ENCODE data around the gene EIF4G1. TPM values are rescaled to one million over a fixed set of nuclear protein-coding genes. Genes with fewer than 3 reads are reported as not detected.

Gene EIF4G1
- total RNA-seq, 1 donor from 2014 or later, result 341 TPM

DNA sequence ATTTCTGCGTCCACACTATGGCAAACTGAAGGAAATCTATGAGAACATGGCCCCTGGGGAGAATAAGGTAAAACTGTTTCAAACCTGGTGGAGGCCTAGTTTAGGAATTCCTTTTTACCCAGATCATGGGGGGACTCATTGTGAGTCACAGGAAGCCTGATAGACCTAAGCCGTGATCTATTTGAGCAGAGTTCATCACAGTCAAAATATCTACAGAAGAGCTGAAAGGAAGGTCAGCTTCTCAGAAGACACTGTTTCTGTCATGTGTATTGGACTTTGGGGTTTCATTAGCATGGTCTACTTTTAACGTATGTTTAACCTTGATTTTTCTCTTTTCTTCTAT is 14.1 kb upstream of the EIF4G1 start:
- DNase-seq (ENCODE audit: low spot score) (no peak), ATAC-seq (no peak)

DNA sequence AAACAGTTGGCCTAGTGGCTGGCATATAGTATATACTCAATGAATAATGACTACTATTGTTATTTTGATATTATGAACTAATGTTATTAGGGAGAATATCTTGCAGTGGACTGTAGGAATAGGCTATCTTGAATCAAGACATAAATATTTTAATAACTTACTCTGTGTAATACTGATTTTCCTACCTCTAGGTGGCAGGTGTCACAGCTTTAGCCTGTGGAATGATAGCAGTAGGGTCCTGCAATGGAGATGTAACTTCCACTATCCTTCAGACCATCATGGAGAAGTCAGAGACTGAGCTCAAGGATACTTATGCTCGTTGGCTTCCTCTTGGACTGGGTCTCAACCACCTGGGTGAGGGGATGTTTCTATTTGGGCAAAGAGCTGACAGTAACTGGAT is 8.8 kb upstream of the EIF4G1 start:
- DNase-seq (ENCODE audit: low spot score), result no peak
- peak; percentile 62 for ATAC-seq

GRCh38 chr3:184306341-184306972 is 7.9 kb upstream of the EIF4G1 start:
- DNase-seq (ENCODE audit: low spot score), result no peak
- no peak for ATAC-seq

DNA sequence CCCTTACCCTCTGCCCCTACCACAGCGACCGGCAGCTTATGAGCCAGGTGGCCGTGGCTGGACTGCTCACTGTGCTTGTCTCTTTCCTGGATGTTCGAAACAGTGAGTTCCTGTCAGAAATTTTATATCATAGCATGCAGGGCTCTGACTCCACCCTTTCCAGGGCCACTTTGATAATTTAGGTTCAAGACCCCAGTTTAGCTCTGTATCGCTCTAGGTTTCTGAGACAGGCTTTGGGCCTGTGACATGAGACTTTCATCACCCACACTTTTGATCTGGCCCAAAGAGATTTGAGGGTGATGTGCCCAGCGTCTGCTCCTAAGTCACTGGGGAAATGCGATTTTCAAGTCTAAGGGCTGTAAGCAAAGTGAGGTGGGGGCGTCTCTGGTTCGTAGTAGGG is 6.5 kb upstream of the EIF4G1 start:
- ATAC-seq (no peak), DNase-seq (ENCODE audit: low spot score) (no peak)

DNA sequence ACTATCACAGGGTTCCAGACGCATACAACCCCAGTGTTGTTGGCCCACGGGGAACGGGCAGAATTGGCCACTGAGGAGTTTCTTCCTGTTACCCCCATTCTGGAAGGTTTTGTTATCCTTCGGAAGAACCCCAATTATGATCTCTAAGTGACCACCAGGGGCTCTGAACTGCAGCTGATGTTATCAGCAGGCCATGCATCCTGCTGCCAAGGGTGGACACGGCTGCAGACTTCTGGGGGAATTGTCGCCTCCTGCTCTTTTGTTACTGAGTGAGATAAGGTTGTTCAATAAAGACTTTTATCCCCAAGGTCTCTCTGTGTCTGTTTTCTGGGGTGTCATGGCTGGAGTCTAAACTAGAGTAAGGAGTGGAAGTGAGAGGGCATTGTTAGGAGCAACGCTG is 5.7 kb upstream of the EIF4G1 start:
- DNase-seq (ENCODE audit: low spot score) (no peak), ATAC-seq (no peak)

- no peak for DNase-seq (ENCODE audit: low spot score)
- ATAC-seq, result no peak
These were observed 2.8 kb upstream of the EIF4G1 start for GRCh38 chr3:184311633-184312032.

- DNase-seq (ENCODE audit: low spot score), result peak; percentile 91
- peak; percentile 72 for ATAC-seq
These were observed 515 bp downstream of the EIF4G1 start for GRCh38 chr3:184314700-184315542.

- ATAC-seq (peak; percentile 1), DNase-seq (ENCODE audit: low spot score) (no peak)
These were observed 1.1 kb downstream of the EIF4G1 start for GRCh38 chr3:184315543-184315867.

GRCh38 chr3:184315871-184316661 is 1.7 kb downstream of the EIF4G1 start:
- ATAC-seq, result peak; percentile 47
- peak; percentile 70 for DNase-seq (ENCODE audit: low spot score)

DNA sequence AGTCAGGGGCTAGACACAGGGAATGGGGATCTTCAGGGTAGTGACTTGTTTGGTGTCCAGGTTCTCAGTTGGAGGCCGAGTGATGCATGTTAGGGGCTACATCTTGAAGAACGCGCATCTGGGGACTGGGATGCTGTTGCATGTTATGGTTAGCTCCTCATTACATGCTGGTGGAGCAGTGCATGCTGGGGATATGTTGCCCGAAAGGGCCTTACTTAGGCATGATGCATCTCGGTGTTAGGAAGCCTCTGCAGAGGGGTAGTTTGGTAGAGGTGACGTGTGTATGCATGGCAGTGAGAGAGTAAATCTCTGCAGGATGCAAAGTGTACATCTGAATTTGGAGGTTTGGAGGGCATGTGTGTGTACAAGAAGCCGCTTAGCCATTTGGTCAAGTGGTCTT is 2.4 kb downstream of the EIF4G1 start:
- ATAC-seq (no peak), DNase-seq (ENCODE audit: low spot score) (no peak)

- ATAC-seq, result no peak
- DNase-seq (ENCODE audit: low spot score), result no peak
These were observed 2.8 kb downstream of the EIF4G1 start for GRCh38 chr3:184317201-184317600.

DNA sequence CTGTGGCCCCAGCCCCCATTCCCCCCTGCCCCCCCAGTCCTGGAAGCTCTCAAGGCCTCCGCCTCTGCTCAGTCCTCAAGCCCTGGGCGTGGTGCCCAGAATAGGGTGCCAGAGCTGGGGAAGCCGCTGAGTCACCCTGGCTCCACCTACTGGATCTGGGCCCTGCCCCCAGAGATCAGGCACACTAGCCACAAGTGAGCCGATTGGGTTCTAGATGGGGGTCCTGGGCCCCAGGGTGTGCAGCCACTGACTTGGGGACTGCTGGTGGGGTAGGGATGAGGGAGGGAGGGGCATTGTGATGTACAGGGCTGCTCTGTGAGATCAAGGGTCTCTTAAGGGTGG is 5.7 kb downstream of the EIF4G1 start:
- peak; percentile 74 for ATAC-seq
- peak; percentile 98 for DNase-seq (ENCODE audit: low spot score)

DNA sequence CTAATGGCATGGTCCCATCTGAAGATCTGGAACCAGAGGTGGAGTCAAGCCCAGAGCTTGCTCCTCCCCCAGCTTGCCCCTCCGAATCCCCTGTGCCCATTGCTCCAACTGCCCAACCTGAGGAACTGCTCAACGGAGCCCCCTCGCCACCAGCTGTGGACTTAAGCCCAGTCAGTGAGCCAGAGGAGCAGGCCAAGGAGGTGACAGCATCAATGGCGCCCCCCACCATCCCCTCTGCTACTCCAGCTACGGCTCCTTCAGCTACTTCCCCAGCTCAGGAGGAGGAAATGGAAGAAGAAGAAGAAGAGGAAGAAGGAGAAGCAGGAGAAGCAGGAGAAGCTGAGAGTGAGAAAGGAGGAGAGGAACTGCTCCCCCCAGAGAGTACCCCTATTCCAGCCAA is 7.3 kb downstream of the EIF4G1 start:
- DNase-seq (ENCODE audit: low spot score) (no peak), ATAC-seq (no peak)

- peak; percentile 54 for ATAC-seq
- peak; percentile 79 for DNase-seq (ENCODE audit: low spot score)
These were observed 8.5 kb downstream of the EIF4G1 start for GRCh38 chr3:184322731-184323487.

GRCh38 chr3:184323696-184324095 is 9.3 kb downstream of the EIF4G1 start:
- DNase-seq (ENCODE audit: low spot score), result no peak
- no peak for ATAC-seq

DNA sequence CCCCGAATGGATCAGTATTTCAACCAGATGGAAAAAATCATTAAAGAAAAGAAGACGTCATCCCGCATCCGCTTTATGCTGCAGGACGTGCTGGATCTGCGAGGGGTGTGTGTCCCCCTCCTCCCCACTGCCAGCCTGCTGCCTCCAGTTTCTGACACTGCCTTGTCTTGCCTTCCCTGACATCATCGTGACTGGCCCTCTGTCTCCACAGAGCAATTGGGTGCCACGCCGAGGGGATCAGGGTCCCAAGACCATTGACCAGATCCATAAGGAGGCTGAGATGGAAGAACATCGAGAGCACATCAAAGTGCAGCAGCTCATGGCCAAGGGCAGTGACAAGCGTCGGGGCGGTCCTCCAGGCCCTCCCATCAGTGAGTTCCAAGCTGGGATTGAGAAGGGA is 10.9 kb downstream of the EIF4G1 start:
- ATAC-seq, result no peak
- no peak for DNase-seq (ENCODE audit: low spot score)

GRCh38 chr3:184325715-184326369 is 11.4 kb downstream of the EIF4G1 start:
- DNase-seq (ENCODE audit: low spot score) (no peak), ATAC-seq (no peak)

DNA sequence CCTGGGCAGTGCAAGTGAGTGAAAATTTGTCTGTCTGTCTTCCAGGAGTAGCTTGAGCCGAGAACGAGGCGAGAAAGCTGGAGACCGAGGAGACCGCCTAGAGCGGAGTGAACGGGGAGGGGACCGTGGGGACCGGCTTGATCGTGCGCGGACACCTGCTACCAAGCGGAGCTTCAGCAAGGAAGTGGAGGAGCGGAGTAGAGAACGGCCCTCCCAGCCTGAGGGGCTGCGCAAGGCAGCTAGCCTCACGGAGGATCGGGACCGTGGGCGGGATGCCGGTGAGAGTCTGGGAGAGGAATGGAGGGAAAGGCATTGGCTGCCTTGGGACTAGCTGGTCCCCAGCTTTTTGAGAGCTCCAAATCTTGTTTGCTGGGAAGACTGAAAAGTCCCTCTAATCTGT is 12.8 kb downstream of the EIF4G1 start:
- DNase-seq (ENCODE audit: low spot score) (no peak), ATAC-seq (no peak)

GRCh38 chr3:184328516-184328915 is 14.1 kb downstream of the EIF4G1 start:
- ATAC-seq, result no peak

DNA sequence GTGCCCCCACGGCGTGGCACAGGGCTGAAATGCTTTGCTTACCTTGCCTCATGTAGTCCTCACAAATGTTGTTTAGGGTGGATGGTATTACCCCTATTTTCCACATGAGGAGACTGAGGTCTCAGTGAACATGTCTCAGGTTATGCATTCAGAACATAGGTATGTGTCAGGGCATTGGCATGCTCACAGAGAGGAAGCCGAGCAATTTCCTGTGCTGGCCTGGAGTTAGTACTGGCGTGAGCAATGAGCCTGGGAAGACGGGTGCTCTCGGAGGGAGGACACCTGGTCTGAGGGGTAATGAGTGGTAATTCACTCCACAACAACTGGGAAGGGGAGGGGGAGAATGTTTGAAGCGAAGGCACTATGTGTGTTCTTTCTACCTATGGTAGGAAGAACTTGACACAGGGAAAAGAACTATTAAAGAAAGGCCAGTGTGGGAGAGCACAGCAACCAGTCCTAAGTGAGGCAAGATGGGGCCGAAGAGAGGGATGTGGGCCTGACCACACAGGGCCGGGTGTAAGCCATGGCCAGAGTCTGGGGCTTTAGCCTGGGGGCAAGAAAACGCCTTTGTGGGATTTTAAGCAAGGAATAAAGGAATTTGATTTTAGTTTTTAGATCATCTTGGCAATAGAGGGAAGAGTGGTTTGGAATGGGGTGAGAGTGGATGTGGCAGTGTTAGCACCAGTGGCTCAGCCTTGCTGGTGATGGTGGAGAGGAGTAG is 18.1 kb downstream of the EIF4G1 start:
- DNase-seq (ENCODE audit: low spot score) (no peak), ATAC-seq (no peak)

More at GRCh38 chr3:184328516-184328915, 14.1 kb downstream of the EIF4G1 start:
- DNase-seq (ENCODE audit: low spot score), result no peak
